ENCODE measurements around the gene NEGR1. TPM values are rescaled to one million over a fixed set of nuclear protein-coding genes. Genes with fewer than 3 reads are reported as not detected.

The NEGR1 gene
- total RNA-seq, 4 donors from 2014 or later, result 34.5 to 58.8 (median 48.5) TPM

GRCh38 chr1:71434240-71434639 lies 848.1 kb downstream of the NEGR1 start:
- H3K4me3 ChIP-seq, result no peak overlapping the region
- no peaks in the 10 kb centered on the region for H3K36me3 ChIP-seq
- no peaks in the 10 kb centered on the region for H3K27me3 ChIP-seq
- intact Hi-C loops (cut with DNase I), result no loop called here
- no peak for TF ChIP-seq POLR2AphosphoS5 (IDR thresholded peaks at IDR 0.05)
- TF ChIP-seq, protein P1, sequence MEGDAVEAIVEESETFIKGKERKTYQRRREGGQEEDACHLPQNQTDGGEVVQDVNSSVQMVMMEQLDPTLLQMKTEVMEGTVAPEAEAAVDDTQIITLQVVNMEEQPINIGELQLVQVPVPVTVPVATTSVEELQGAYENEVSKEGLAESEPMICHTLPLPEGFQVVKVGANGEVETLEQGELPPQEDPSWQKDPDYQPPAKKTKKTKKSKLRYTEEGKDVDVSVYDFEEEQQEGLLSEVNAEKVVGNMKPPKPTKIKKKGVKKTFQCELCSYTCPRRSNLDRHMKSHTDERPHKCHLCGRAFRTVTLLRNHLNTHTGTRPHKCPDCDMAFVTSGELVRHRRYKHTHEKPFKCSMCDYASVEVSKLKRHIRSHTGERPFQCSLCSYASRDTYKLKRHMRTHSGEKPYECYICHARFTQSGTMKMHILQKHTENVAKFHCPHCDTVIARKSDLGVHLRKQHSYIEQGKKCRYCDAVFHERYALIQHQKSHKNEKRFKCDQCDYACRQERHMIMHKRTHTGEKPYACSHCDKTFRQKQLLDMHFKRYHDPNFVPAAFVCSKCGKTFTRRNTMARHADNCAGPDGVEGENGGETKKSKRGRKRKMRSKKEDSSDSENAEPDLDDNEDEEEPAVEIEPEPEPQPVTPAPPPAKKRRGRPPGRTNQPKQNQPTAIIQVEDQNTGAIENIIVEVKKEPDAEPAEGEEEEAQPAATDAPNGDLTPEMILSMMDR (IDR thresholded peaks at IDR 0.05), result no peak
- no peak for TF ChIP-seq POLR2A (IDR thresholded peaks at IDR 0.05; ENCODE audit: low read depth)
- no peak for TF ChIP-seq EP300 (IDR thresholded peaks at IDR 0.05)
- WGBS, result 73% methylated on average over 1 of the region's 1 CpG
- DNase-seq (ENCODE audit: extremely low spot score), result no peak
- no peaks in the 10 kb centered on the region for H3K9me3 ChIP-seq
- H3K27ac ChIP-seq (replicated peaks in 1 of 4), result no peak overlapping the region
- H3K4me1 ChIP-seq, result no peaks in the 10 kb centered on the region

GRCh38 chr1:71428029-71428428 lies 854.3 kb downstream of the NEGR1 start:
- H3K36me3 ChIP-seq, result no peaks in the 10 kb centered on the region
- no peaks in the 10 kb centered on the region for H3K27me3 ChIP-seq
- no peaks in the 10 kb centered on the region for H3K9me3 ChIP-seq
- H3K27ac ChIP-seq (replicated peaks in 1 of 4), result no peak overlapping the region
- no peak for TF ChIP-seq EP300 (IDR thresholded peaks at IDR 0.05)
- TF ChIP-seq, protein P1 (IDR thresholded peaks at IDR 0.05), result no peak
- TF ChIP-seq POLR2AphosphoS5 (IDR thresholded peaks at IDR 0.05), result no peak
- TF ChIP-seq POLR2A (IDR thresholded peaks at IDR 0.05; ENCODE audit: low read depth), result no peak
- intact Hi-C loops (cut with DNase I), result no loop called here
- H3K4me1 ChIP-seq, result no peaks in the 10 kb centered on the region
- no peak for DNase-seq (ENCODE audit: extremely low spot score)
- H3K4me3 ChIP-seq, result no peak overlapping the region
- WGBS, result 77% methylated on average over 1 of the region's 1 CpG

- Histone ChIP-seq H3K36me3 (no peaks in the 10 kb centered on the region), H3K27ac (replicated peaks in 1 of 4) (no peak overlapping the region), H3K4me3 (no peak overlapping the region), H3K9me3 (no peaks in the 10 kb centered on the region), H3K4me1 (no peaks in the 10 kb centered on the region), H3K27me3 (no peaks in the 10 kb centered on the region)
- no peak for DNase-seq (ENCODE audit: extremely low spot score)
- 95% methylated on average over 3 of the region's 3 CpGs for WGBS
- intact Hi-C loops (cut with DNase I), result no loop called here
- TF ChIP-seq POLR2A (IDR thresholded peaks at IDR 0.05; ENCODE audit: low read depth), result no peak
- TF ChIP-seq EP300 (IDR thresholded peaks at IDR 0.05), result no peak
- TF ChIP-seq, protein P1 (IDR thresholded peaks at IDR 0.05), result no peak
- no peak for TF ChIP-seq POLR2AphosphoS5 (IDR thresholded peaks at IDR 0.05)
Observed at GRCh38 chr1:71427066-71427465, 855.3 kb downstream of the NEGR1 start.

GRCh38 chr1:71424536-71424935 lies 857.8 kb downstream of the NEGR1 start:
- Histone ChIP-seq H3K9me3 (no peaks in the 10 kb centered on the region), H3K27me3 (no peaks in the 10 kb centered on the region), H3K4me1 (no peaks in the 10 kb centered on the region), H3K4me3 (no peak overlapping the region), H3K36me3 (no peaks in the 10 kb centered on the region), H3K27ac (replicated peaks in 1 of 4) (no peak overlapping the region)
- DNase-seq (ENCODE audit: extremely low spot score), result no peak
- TF ChIP-seq, protein P1 (IDR thresholded peaks at IDR 0.05), result no peak
- TF ChIP-seq POLR2A (IDR thresholded peaks at IDR 0.05; ENCODE audit: low read depth) (no peak), EP300 (IDR thresholded peaks at IDR 0.05) (no peak), POLR2AphosphoS5 (IDR thresholded peaks at IDR 0.05) (no peak)
- intact Hi-C loops (cut with DNase I), result no loop called here

- TF ChIP-seq, protein P1 (IDR thresholded peaks at IDR 0.05), result no peak
- no peak for TF ChIP-seq POLR2A (IDR thresholded peaks at IDR 0.05; ENCODE audit: low read depth)
- TF ChIP-seq POLR2AphosphoS5 (IDR thresholded peaks at IDR 0.05), result no peak
- no peak for TF ChIP-seq EP300 (IDR thresholded peaks at IDR 0.05)
- Histone ChIP-seq H3K36me3 (no peaks in the 10 kb centered on the region), H3K4me3 (no peak overlapping the region), H3K27me3 (no peaks in the 10 kb centered on the region), H3K27ac (replicated peaks in 1 of 4) (no peak overlapping the region), H3K9me3 (no peaks in the 10 kb centered on the region), H3K4me1 (peaks cover 0 to 6% (median 0%) of the 10 kb centered on the region in 4 donors)
- intact Hi-C loops (cut with DNase I), result no loop called here
- DNase-seq (ENCODE audit: extremely low spot score), result no peak
- WGBS, result 74% methylated on average over 6 of the region's 6 CpGs
Observed at GRCh38 chr1:71422221-71422620, 860.1 kb downstream of the NEGR1 start.
